GM21526 (cell line): Measurements from ENCODE around the gene ADRA1B.
"Not testable (repeated sequence)": the region's sequence is repeated elsewhere in the genome, so short reads cannot be mapped to it uniquely, and the experiment has no call there.

Source experiments
- ATAC-seq: cut with Tn5 transposase; IDR thresholded peaks from one replicate; pipeline ENCODE4 v1.9.1; 2021; ENCODE audit warnings: moderate library complexity; ENCODE audit not compliant: unreplicated experiment, low FRiP score

Gene ADRA1B

GRCh38 chr5:160009591-160009989, 93.3 kb downstream of the ADRA1B start:
- peak; percentile 24 for ATAC-seq

GRCh38 chr5:160011471-160011870, 95.2 kb downstream of the ADRA1B start:
- ATAC-seq, result no peak

- ATAC-seq, result not testable (repeated sequence)
Measured at GRCh38 chr5:160014197-160014596, 97.9 kb downstream of the ADRA1B start.

- no peak for ATAC-seq
Measured at GRCh38 chr5:160018945-160019625, 102.8 kb downstream of the ADRA1B start.

- no peak for ATAC-seq
Measured at GRCh38 chr5:160020266-160020770, 104.0 kb downstream of the ADRA1B start.

- ATAC-seq, result no peak
Measured at GRCh38 chr5:160020964-160021363, 104.7 kb downstream of the ADRA1B start.

GRCh38 chr5:160021831-160022446, 105.7 kb downstream of the ADRA1B start:
- ATAC-seq, result peak; percentile 88
